ENCODE results near the gene BMF. TPM values are rescaled to one million over a fixed set of nuclear protein-coding genes. Genes with fewer than 3 reads are reported as not detected.
A peak's percentile ranks its signal among the peaks of the same experiment; 100 is the strongest.
"Not testable (repeated sequence)": the region's sequence is repeated elsewhere in the genome, so short reads cannot be mapped to it uniquely, and the experiment has no call there.

The BMF gene, protein sequence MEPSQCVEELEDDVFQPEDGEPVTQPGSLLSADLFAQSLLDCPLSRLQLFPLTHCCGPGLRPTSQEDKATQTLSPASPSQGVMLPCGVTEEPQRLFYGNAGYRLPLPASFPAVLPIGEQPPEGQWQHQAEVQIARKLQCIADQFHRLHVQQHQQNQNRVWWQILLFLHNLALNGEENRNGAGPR
- polyA plus RNA-seq (2013, experiment 1 of 2; ENCODE audit: insufficient read length): 3.6 TPM
- 3.7 TPM for polyA plus RNA-seq (2013, experiment 2 of 2; ENCODE audit: insufficient read length)

DNA sequence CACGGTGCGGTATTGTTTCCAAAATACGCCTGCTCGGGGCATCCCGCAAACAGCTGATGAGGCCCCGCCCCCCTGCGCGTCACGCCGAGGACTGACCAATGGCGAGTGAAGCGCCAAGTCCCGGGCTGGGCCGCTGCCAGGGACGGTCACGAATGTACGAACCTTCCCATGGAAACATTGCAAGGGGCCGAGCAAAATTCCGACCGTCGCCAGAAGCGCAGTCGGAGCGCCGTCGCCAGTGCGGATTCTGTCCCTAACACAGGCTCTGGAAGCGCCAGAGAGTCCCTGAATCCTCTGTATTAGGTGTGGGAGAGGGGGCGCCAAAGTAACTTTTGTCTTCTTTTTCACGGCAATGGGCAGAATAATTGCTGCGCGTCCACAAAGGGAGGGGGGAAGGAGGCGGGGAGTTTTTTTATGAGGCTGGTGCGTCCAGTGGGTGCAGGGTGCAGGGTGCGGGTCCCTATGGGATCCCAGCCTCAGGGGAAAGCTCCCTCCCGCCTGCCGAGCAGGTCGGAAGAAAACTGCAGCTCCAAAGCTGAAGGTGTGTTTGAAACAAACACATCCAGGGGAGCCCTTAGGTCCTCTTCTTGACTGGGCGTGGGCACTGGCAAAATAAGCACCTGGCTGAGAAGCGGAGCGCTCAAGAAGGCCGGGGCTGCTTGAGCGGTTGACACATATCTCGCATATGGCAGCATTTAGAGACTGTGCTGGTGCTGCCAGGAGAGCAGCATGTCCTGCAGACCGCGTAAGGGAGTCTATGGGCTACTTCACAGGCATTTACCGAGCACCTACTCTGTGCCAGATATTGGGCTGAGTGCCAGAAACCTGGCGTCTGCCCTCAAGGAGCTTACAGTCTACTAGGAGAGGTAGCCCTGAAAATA lies at the start of gene BMF:
Gene BMF (minus strand): TSS at position 25 of the 881 bp plus-strand sequence. CDS start 2,793 bp downstream, outside the sequence.
- peak; percentile 99 for DNase-seq

DNA sequence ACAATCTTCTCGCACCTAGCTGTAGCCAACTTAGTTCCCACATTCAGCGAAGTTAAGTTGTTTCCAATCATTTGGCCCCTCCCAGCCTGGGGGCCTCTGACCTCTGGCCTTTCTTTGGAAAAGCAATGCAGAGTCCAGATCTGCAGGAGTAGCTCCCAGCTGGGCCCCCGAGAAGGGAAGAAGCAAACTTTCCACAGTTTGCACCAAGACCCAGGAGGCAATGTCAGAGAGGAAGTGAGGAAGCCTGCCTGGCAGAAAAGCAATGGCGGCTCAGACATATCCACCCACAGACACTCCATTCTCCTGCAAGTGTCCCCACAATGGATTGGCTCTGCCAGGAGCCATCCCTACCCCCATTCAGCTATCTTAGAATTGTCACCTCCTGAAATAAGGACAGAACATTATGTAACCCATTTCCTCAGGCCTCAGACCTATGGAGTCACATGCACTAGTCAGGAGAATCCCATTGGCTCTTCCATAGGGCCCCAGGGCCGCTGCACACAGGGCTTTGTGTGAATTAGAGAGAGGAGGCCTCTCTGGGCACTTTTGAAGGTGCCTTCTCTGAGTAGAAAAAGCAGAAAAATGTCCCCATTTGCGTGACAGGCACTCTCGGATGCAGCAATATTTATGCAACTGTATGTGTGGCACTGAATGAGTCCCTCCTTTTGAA lies 49.2 kb upstream of the BMF start:
- DNase-seq: no peak

GRCh38 chr15:40155270-40155910 lies 46.7 kb upstream of the BMF start:
- DNase-seq: no peak

DNA sequence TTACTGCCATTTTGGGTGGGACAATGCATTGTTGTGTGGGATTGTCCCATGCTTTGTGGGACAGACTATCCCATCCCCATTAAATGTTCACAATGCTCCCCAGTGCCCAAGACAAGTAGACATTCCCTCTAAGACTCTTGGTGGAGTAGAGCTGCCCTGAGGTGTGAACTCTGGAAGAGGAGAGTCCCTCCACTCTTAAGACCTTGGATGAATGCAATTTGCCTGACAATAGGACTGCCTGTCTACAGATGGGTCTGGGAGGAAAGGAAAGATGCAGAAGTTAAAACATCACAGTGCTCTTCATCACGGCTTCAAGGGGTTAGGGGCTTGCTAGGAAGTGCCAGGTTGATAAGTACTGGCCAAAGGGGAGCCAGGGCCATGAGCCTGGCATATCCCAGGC lies 46.1 kb upstream of the BMF start:
- not testable (repeated sequence) for DNase-seq

DNA sequence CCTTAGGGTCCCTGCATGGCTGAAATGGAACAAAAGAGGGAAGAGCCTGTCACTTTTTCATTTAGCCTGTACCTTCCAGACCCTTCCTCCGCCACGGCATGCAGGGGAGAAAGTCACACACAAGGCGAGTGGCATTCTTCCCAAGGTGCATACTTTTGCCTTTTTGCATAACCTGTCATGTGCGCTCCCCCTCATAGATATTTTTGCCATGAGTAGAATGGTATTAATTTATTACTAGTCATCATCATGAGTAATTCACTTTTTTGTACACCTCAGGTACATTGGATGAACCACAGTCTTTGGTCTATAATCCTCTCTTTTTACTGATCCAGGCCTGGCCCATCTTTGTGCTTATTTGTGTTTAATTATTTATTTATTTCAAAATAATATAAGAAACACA lies 43.3 kb upstream of the BMF start:
- DNase-seq: no peak

GRCh38 chr15:40151499-40151898 lies 42.8 kb upstream of the BMF start:
- DNase-seq: no peak

- peak; percentile 34 for DNase-seq
Measured at GRCh38 chr15:40150163-40150925, 41.7 kb upstream of the BMF start.

- DNase-seq: no peak
Measured at GRCh38 chr15:40149339-40149738, 40.7 kb upstream of the BMF start.

- peak; percentile 32 for DNase-seq
Measured at GRCh38 chr15:40146037-40146436, 37.4 kb upstream of the BMF start.

- no peak for DNase-seq
Measured at GRCh38 chr15:40142428-40142827, 33.7 kb upstream of the BMF start.

GRCh38 chr15:40138201-40138570 lies 29.5 kb upstream of the BMF start:
- not testable (repeated sequence) for DNase-seq

- no peak for DNase-seq
Measured at GRCh38 chr15:40137303-40138200, 28.9 kb upstream of the BMF start.

GRCh38 chr15:40136470-40137302 lies 28.0 kb upstream of the BMF start:
- no peak for DNase-seq

DNA sequence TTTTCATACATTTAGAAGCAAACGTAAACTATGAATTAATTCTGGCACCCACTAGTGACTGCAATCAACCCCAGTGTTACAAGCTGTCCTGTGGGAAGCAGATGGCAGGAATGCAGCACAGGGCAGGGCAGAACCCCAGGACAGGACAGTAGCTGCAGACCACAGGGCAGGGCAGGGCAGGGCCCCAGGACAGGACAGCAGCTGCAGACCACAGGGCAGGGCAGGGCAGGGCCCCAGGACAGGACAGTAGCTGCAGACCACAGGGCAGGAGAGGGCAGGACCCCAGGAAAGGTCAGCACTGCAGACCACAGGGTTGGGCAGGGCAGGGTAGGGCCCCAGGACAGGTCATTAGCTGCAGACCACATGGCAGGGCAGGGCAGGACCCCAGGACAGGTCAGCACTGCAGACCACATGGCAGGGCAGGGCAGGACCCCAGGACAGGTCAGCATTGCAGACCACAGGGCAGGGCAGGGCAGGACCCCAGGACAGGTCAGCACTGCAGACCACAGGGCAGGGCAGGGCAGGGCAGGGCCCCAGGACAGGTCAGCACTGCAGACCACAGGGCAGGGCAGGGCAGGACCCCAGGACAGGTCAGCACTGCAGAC lies 27.3 kb upstream of the BMF start:
- DNase-seq: not testable (repeated sequence)

- no peak for DNase-seq
Measured at GRCh38 chr15:40134885-40135284, 26.2 kb upstream of the BMF start.

DNA sequence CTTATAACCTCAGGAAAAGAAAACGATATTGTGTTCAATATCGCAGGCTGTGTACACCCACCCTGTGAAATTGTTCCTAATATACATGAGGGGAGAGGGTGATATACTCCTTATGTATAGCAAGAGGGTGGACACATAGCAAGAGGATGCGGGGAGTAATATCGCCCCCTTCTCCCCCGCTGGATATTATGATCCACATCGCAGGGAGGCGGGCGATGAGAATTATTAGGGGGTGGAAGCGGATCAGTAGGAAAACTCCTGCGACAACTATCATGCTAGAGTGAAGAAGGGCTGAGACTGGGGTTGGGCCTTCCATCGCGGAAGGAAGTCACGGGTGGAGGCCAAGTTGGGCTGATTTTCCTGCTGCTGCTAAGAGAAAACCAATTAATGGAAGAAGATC lies 24.9 kb upstream of the BMF start:
- DNase-seq: no peak

- no peak for DNase-seq
Measured at GRCh38 chr15:40130799-40131502, 22.3 kb upstream of the BMF start.

DNA sequence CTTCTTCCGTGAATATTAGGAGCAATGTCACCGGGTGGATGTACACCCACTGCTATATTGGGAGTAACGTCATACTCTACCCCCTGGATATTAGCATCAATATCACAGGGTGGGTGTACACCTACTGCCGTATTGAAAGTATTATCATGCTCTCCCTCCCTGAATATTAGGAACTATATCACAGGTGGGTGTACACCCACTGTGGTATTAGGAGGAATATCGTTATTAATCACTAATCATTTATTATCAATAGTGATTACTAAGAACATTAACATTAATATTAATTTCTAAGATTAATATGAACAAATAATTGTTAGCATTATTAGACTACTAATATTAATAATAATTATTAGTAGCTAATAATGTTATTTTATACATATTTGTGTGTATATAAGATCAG lies 21.4 kb upstream of the BMF start:
- DNase-seq: no peak
